Measurements from ENCODE around the gene MTARC2.
"Not testable (repeated sequence)": the region's sequence is repeated elsewhere in the genome, so short reads cannot be mapped to it uniquely, and the experiment has no call there.

Gene MTARC2

GRCh38 chr1:220732621-220733020 is 15.5 kb upstream of the MTARC2 start:
- DNase-seq = no peak

- DNase-seq = peak; percentile 63
Observed at GRCh38 chr1:220733086-220733601, 15.0 kb upstream of the MTARC2 start.

DNA sequence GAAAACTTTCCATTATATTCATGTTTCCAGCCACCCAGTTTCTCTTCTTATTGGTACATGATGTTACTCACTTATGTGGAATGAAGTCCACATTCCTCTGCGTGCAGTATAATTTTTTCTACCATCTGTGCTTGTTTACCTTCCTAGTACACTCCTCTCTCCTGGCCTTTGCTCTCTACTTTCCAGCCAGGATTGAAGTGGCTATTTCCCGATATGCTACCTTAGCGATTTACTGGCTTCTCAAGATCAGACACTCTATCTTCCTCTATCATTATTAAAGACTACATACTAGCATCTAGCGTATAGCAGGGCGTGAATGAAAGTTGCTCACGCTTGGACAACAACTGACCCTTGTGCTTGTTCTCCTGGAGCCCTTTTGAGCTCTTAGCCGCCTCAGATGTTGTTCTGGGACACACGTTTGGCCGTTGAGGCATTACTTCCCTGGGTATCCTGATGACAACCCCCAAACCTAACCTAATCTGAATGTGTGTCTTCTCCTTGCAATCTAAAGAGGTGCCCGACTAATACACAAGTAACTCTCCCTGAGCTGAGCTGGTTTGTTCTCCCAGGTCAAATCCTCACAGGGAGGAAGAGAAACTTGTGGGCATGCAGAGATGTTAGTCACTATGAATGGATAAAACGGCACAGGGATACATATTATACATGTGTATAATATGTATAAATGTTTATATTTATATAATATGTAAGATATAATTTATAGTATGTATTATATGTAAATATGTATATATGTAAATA is 13.4 kb upstream of the MTARC2 start:
- no peak for DNase-seq

DNA sequence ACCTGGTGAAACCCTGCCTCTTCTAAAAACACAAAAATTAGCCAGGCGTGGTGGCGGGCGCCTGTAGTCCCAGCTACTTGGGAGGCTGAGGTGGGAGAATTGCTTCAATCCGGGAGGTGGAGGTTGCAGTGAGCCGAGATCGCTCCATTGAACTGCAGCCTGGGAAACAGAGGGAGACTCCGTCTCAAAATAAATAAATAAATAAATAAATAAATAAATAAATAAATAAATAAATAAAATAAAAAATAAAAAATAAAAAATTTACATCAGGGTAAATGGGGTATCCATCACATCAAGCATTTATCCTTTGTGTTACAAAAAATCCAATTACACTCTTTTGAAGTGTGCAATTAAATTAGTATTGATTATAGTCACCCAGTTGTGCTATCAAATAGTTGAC is 11.8 kb upstream of the MTARC2 start:
- DNase-seq = not testable (repeated sequence)

DNA sequence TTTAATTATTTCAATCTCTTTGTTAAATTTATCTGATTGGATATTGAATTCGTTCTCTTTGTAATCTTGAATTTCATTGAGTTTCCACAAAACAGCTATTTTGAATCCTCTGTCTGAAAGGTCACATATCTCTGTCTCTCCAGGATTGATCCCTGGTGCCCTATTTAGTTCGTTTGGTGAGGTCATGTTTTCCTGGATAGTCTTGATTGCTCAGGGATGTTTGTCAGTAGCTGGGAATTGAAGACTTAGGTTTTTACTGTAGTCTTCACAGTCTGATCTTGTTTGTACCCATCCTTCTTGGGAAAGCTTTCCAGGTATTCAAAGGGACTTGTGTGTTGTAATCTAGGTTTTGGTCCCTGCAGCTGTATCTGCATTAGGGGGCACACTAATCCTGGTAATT is 6.8 kb upstream of the MTARC2 start:
- DNase-seq = no peak

- no peak for DNase-seq
Observed at GRCh38 chr1:220741825-220742224, 6.3 kb upstream of the MTARC2 start.

DNA sequence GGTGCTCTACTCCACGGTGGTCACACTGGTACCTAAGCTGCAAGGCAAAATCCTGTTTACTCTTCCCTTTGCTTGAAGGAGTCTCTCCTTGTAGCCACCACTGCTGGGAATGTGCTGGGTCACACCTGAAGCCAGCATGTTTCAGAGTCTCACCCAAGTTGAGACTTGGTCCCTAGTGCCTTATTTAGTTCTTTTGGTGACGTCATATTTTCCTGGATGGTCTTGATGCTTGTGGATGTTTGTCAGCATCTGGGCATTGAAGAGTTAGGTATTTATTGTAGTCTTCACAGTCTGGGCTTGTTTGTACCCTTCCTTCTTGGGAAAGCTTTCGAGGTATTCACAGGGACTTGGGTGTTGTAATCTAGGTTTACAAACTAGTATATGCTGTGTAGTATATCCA is 5.6 kb upstream of the MTARC2 start:
- no peak for DNase-seq

DNA sequence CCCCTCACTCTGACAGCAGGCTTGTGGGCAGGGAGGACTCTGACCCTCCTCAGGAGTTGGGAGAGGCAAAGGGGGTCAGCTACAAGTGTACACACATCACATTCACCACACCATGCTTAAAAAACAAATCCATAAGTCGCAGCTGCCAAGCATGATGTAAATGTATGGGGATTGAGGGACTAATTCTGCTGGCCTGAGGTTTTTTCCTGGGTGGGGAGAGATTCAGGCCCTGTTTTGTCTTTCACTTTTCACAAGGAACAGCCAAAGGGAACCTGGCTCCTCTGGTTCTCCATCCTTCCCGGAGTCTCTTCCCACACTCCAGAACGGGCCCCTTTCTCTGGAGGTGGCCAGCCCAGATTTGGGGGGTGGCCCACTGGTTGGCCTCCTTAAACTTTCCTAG is 1.3 kb upstream of the MTARC2 start:
- DNase-seq = no peak

DNA sequence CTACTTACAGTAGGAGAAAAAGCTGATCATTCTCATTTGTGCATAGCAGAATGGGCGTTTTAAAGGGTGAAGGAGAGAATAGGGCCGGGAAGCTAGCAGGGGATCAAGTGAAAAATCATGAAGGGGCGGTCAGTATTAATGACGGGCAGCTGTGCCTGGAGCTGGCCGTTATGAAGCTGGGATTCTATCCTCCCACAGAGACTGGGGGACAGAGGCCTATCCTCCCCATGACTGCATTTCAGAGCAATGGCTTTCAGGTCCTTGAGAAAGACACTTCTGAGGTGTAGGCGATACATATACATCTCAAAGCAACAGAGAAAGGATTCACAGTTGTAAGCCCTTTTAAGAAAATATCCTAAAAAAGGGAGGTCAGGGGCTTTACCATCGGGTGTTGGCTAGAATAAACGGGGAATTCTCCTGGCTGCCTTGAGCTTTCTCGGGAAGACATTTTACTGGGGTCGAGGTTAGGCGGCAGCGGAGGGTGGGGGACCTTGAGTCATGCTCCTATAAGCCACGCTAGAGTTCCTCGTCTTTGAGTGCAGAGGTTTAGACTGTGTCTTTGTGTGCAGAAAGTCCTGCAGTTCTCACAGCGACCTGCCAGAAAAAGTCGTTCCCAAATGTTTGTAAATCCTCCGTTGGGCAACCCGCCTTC is 559 bp upstream of the MTARC2 start:
- no peak for DNase-seq

DNA sequence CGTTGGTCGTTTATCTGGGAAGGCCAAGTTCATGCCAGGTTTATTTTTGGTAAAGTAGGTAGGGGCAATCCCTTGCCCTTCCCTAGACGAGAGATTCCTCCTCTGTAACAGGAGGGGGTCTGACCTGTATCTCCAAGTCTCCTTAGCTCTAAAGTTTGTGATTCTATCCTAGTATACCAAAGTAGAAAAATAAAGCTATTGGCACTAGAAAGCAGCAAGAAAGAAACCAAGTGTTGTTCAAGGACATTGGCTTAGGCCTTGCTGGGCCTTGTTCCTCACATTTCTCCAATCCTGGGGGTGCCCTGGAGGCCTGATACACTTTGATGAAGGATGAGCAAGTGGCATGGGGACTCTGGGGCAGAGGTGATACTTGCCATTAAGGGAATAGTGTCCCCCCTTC is 814 bp downstream of the MTARC2 start:
- no peak for DNase-seq

GRCh38 chr1:220750131-220750515 is 2.0 kb downstream of the MTARC2 start:
- no peak for DNase-seq

DNA sequence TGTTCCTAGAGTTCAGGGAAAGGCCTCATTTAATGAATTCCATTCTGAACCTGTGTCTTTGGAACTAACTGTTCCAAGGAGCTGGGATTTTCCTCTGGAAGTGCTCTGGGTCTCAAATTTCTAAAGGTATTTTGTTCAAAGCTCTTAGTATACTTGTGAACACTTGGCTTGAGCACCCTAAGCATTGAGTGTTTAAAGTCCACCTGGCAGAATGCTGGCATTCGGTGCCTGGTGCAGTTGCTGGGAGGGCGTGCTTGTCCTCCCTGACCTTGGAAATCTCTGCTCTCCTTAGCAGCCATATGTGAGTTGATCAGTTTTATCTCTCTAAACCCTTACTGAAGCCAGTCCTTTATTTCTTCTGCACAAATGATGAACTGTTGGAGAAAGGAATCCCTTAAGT is 3.0 kb downstream of the MTARC2 start:
- DNase-seq = no peak

DNA sequence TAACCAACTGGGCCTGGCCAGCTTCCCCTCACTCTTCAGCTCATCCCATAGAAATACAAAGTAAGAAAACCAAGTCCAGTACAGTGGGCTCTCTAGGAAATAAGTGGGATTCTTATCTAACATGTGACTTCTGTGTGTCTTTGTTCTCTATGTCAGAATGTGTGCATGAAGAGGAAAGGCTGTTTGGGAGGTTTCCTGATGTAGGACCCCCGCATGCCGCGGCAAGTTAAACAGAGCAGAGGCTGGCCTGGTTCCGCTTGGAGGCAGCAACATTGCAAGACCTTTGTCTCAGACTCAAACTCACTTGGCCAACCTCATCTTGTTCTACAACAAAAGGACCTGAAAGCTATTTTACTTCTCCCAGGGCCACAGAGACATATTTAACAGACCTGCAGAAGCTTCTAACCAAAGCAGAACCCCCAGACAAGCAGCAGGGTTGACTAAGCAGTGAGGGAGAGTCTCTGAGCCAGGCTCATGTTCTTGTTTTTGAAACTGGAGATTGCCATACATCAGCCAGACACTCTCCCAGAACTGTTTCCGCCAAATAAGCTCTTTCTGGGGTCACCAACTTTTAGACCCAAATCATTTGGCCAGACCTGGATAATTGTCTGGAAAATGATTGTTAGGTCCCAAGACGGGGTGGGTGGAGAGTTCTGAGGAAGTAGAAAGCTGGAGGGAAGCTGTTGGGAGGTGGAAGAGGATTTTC is 6.2 kb downstream of the MTARC2 start:
- no peak for DNase-seq

DNA sequence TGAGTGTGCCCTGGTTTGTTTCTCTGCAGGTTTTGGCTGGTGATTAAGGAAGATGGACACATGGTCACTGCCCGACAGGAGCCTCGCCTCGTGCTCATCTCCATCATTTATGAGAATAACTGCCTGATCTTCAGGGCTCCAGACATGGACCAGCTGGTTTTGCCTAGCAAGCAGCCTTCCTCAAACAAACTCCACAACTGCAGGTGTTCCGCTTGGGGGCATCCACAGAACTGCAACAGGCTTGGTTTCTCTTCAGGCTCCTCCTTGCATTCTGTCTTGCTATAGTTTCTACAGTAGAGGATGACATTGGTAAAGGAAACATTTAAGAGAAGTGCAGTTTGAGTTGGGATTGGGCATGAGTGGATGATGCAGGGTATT is 6.8 kb downstream of the MTARC2 start:
- no peak for DNase-seq

DNA sequence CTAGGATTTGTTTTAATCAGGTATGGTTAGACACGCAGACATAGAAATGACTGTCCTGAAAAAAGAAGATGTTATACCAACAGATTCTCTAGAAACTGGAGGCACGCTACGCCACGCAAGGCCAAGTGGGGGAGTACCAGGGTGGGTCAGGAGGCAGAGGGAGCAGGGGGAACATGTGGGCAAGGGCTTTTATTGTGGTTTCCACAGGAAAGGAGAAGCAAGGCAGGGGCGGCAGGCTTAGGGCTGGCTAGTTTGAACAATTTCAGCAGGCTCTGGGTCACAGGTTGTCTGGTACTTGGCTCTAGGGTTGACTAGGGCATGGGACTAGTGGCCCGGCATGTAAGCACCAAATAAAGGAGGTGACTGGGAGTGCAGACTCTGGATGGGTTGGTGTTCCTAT is 7.2 kb downstream of the MTARC2 start:
- no peak for DNase-seq

GRCh38 chr1:220757441-220757840 is 9.3 kb downstream of the MTARC2 start:
- no peak for DNase-seq

DNA sequence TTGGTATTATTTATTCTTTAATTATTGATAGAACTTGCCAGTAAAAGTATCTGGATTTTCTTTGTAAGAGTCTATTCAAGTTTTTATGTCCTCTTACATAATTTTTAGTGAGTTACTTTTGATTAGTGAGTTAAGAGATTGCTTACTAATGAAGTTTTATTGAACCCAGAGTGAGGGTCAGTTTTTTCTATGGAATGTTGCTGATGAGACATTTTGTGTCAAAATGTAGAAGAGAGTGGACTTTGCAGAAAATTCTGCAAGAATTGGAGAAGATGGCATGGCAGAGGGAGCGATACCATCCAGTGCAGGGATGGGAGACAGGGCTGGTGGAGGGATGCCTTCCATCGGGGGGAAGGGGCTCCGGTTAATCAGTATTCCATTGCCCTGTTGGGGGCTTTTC is 11.0 kb downstream of the MTARC2 start:
- DNase-seq = no peak

DNA sequence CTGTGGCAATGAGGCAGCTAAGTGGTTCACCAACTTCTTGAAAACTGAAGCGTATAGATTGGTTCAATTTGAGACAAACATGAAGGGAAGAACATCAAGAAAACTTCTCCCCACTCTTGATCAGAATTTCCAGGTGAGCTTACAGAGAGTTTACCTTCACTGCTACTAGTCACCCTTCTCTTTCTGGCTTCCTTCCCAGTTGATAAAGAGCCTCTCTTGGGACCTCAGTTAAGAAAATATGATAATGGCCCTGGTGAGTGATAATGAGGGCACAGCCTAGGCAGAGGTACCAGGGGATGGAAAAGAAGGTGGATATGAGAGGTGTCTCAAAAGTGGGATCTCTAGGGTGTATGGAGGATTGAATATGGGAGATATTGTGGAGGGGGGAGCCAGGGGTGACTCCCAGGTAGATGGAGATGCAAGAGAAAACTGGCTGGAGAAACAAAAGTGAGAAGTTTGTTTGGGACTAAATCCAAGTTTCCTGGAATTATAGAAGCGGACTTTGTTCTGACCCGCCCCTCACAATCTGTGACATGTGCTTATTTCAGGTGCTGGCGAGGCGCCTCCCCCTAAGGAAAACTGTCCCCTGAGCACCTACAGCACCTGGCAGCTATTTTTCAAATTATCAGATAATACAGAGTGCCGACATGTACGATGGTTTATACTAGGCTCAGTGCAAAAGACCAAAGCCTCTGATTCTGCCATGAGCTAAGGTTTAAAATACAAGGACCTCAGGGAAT is 13.7 kb downstream of the MTARC2 start:
- DNase-seq = no peak

DNA sequence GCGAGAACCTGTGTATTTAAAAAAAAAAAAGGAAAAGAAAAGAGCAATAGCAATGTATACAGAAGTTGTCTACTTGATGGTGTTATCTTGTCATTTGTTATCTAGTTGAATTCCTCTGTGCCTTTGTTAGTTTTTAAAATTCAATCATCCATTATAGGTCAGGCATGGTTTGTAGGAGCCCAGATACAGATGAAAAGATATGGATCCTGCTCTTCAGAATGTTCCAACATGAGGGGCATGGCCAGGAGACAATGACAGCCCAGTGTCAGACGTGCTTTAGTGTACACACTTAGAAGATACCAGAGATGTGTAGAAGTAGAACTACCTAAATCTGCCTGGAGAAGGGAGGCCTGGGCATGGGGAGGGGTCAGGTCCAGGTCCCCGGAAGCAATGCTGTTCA is 16.6 kb downstream of the MTARC2 start:
- DNase-seq = no peak

- DNase-seq = no peak
Observed at GRCh38 chr1:220767312-220768125, 19.4 kb downstream of the MTARC2 start.

GRCh38 chr1:220768126-220768601 is 20.0 kb downstream of the MTARC2 start:
- DNase-seq = no peak

- no peak for DNase-seq
Observed at GRCh38 chr1:220769205-220769604, 21.1 kb downstream of the MTARC2 start.

All from effector CD4-positive, alpha-beta T cell (primary cell).